Stimulated activated naive B cell treated with anti-CD40 and anti-IgM and Interleukin-4, amounts not matched to agents 10 μg/mL and 1 μg/mL and 100 μg/mL, for 72 hours (primary cell): ENCODE results near the gene STK11.
A peak's percentile ranks its signal among the peaks of the same experiment; 100 is the strongest.
"Not testable (repeated sequence)": the region's sequence is repeated elsewhere in the genome, so short reads cannot be mapped to it uniquely, and the experiment has no call there.

ENCODE experiments used
- ATAC-seq, 2 donors: fragments of 150-1000 bp; cut with Tn5 transposase; replicated peaks; 2 replicates each; pipeline ENCODE4 v1.10.0; 2021; ENCODE audit warnings: moderate library complexity in 1 of 2
- DNase-seq: peaks from one replicate; pipeline ENCODE4 v3.0.0; 2021
- H3K27ac Mint-ChIP-seq: one replicate; pipeline ENCODE4 v1.8.0; 2022; ENCODE audit warnings: mild to moderate bottlenecking, mixed read lengths
- H3K27me3 Mint-ChIP-seq, 2 donors: one replicate each; pipeline ENCODE4 v1.8.0; 2022; ENCODE audit warnings: mixed read lengths in 2 of 2
- H3K36me3 Mint-ChIP-seq, 2 donors: one replicate each; pipeline ENCODE4 v1.8.0; 2022; ENCODE audit warnings: mixed read lengths in 2 of 2, mild to moderate bottlenecking in 1 of 2
- H3K4me1 Mint-ChIP-seq, 2 donors: one replicate each; pipeline ENCODE4 v1.8.0; 2022; ENCODE audit warnings: mixed read lengths in 2 of 2, mild to moderate bottlenecking in 1 of 2
- H3K4me3 Mint-ChIP-seq, 2 donors: one replicate each; pipeline ENCODE4 v1.8.0; 2022; ENCODE audit warnings: mild to moderate bottlenecking in 2 of 2, mixed read lengths in 2 of 2, moderate library complexity in 1 of 2
- H3K9me3 Mint-ChIP-seq, 2 donors: one replicate each; pipeline ENCODE4 v1.8.0; 2022; ENCODE audit warnings: mixed read lengths in 2 of 2, mild to moderate bottlenecking in 1 of 2

The STK11 gene

GRCh38 chr19:1173845-1174809 lies 31.5 kb upstream of the STK11 start, which contains the start of gene SBNO2:
Gene SBNO2 (minus strand): TSS chr19:1174268. CDS start chr19:1154276, 19,992 bp downstream.
- ATAC-seq: peak; percentile 83 to 92
- Mint-ChIP-seq H3K36me3 (peaks cover 0 to 17% of the 10 kb centered on the region in 2 donors), H3K27ac (peak within 1 kb of the TSS; percentile 98), H3K4me1 (peaks cover 32 to 62% of the 10 kb centered on the region in 2 donors), H3K27me3 (no peaks in the 10 kb centered on the region), H3K4me3 (peak within 1 kb of the TSS; percentile 92 to 95), H3K9me3 (no peaks in the 10 kb centered on the region)
- DNase-seq: peak; percentile 89

DNA sequence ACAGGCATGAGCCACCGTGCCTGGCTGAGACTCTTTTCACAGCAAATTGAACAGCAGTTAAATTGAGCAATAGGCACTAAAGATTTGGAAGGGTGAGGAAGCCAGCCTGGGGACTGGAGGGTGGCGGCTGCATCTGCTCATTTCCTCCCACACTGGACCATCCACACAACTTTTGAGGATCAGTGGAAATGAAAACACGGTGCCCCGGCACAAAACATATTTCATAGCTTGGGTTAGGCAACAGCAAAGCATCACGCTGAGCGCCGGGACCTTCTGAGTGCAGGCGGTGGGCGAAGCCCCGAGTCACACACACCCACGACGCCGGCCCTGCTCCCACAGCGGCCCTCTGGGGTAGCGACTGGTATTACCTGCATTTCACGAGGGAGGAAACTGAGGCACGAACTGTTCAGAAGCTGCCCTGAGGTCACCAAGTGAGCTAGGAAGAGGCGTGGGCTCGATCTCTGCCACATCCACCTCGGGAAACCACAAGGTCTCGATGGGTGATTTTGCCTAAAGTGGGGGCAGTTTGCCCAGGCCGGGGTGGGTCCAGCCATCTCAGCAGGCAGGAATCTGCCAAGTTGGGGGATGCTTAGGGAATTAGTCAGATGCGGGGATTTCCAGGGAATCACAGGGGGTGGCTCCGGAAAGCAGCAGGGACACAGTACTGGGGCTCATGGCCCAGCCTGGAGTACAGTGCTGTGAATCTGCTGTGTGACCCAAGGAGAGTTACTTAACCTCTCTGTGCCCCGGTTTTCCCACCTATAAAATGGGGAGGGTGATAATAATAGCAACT lies 28.1 kb upstream of the STK11 start:
- H3K36me3 Mint-ChIP-seq: no peaks in the 10 kb centered on the region
- H3K27me3 Mint-ChIP-seq: no peaks in the 10 kb centered on the region
- no peak for ATAC-seq
- H3K4me3 Mint-ChIP-seq: no peak overlapping the region
- H3K27ac Mint-ChIP-seq: no peak overlapping the region
- DNase-seq: no peak
- H3K4me1 Mint-ChIP-seq: peaks cover 25 to 60% of the 10 kb centered on the region in 2 donors
- H3K9me3 Mint-ChIP-seq: no peaks in the 10 kb centered on the region

- no peak for DNase-seq
- H3K4me1 Mint-ChIP-seq: peaks cover 18 to 34% of the 10 kb centered on the region in 2 donors
- no peak overlapping the region for H3K27ac Mint-ChIP-seq
These were observed 24.0 kb upstream of the STK11 start for GRCh38 chr19:1181606-1182005.

GRCh38 chr19:1182068-1182467 lies 23.5 kb upstream of the STK11 start:
- Mint-ChIP-seq H3K4me3 (peak overlapping the region in 1 of 2 donors; percentile 33), H3K9me3 (no peaks in the 10 kb centered on the region), H3K4me1 (peaks cover 18 to 34% of the 10 kb centered on the region in 2 donors), H3K36me3 (no peaks in the 10 kb centered on the region), H3K27ac (no peak overlapping the region), H3K27me3 (no peaks in the 10 kb centered on the region)
- DNase-seq (no peak), ATAC-seq (no peak)

More at GRCh38 chr19:1181606-1182005, 24.0 kb upstream of the STK11 start:
- Mint-ChIP-seq H3K36me3 (no peaks in the 10 kb centered on the region), H3K4me3 (peak overlapping the region in 1 of 2 donors; percentile 11), H3K9me3 (no peaks in the 10 kb centered on the region), H3K27me3 (no peaks in the 10 kb centered on the region)
- ATAC-seq: no peak

DNA sequence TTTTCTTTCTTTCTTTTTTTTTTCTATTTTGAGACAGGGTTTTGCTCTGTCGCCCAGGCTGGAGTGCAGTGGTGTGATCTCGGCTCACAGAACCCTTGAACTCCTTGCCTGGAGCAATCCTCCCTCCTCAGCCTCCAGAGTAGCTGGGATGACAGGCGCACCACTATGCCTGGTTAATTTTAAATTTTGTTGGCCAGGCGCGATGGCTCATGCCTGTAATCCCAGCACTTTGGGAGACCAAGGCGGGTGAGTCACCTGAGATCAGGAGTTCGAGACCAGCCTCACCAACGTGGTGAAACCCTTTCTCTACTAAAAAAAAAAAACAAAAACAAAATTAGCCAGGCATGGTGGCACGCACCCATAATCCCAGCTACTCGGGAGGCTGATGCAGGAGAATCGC lies 22.9 kb upstream of the STK11 start:
- ATAC-seq: no peak
- Mint-ChIP-seq H3K4me3 (no peak overlapping the region), H3K9me3 (no peaks in the 10 kb centered on the region)

GRCh38 chr19:1183543-1184172 lies 21.9 kb upstream of the STK11 start:
- H3K36me3 Mint-ChIP-seq: no peaks in the 10 kb centered on the region
- ATAC-seq (peak; percentile 28 to 53), DNase-seq (no peak)
- H3K27me3 Mint-ChIP-seq: no peaks in the 10 kb centered on the region
- H3K4me3 Mint-ChIP-seq: no peak overlapping the region
- H3K4me1 Mint-ChIP-seq: peaks cover 16 to 27% of the 10 kb centered on the region in 2 donors
- no peak overlapping the region for H3K27ac Mint-ChIP-seq
- H3K9me3 Mint-ChIP-seq: no peaks in the 10 kb centered on the region

More for the DNA sequence above, 22.9 kb upstream of the STK11 start:
- H3K4me1 Mint-ChIP-seq: peaks cover 16 to 29% of the 10 kb centered on the region in 2 donors
- H3K36me3 Mint-ChIP-seq: no peaks in the 10 kb centered on the region
- H3K27me3 Mint-ChIP-seq: no peaks in the 10 kb centered on the region
- no peak overlapping the region for H3K27ac Mint-ChIP-seq
- no peak for DNase-seq

GRCh38 chr19:1189419-1189818 lies 16.2 kb upstream of the STK11 start:
- H3K27ac Mint-ChIP-seq: no peak overlapping the region
- no peaks in the 10 kb centered on the region for H3K36me3 Mint-ChIP-seq
- H3K4me3 Mint-ChIP-seq: no peak overlapping the region
- DNase-seq: no peak
- no peaks in the 10 kb centered on the region for H3K27me3 Mint-ChIP-seq
- no peaks in the 10 kb centered on the region for H3K9me3 Mint-ChIP-seq
- ATAC-seq: peak in 1 of 2 donors; percentile 37
- peaks cover 0 to 2% of the 10 kb centered on the region in 2 donors for H3K4me1 Mint-ChIP-seq

DNA sequence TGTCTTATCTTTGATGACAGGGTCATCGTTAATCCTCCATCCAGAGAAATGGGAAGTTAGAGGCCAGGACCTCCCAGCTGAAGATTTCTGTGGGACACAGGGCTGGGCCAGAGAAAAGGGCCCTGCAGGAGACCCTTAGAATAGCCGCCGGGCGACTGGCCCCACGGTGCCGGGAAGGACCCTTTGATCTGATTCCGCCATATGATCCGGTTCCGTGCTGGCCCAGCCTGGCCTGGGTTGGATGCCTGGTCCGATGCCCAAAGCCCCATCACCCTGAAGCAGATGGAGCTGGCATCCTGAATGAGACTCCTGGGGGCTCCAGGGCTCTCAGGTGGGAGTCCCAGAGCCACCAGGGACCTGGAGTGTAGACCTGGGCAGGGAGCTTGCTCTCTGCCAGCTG lies 6.0 kb upstream of the STK11 start:
- H3K27ac Mint-ChIP-seq: no peak overlapping the region
- H3K4me3 Mint-ChIP-seq: no peak overlapping the region
- DNase-seq (no peak), ATAC-seq (no peak)
- peaks cover 7 to 10% of the 10 kb centered on the region in 2 donors for H3K4me1 Mint-ChIP-seq
- H3K27me3 Mint-ChIP-seq: no peaks in the 10 kb centered on the region
- no peaks in the 10 kb centered on the region for H3K9me3 Mint-ChIP-seq
- H3K36me3 Mint-ChIP-seq: no peaks in the 10 kb centered on the region

- H3K4me3 Mint-ChIP-seq, H3K27ac Mint-ChIP-seq, ATAC-seq, H3K4me1 Mint-ChIP-seq, H3K27me3 Mint-ChIP-seq, H3K9me3 Mint-ChIP-seq, H3K36me3 Mint-ChIP-seq, DNase-seq: not testable (repeated sequence)
These were observed 5.0 kb upstream of the STK11 start for GRCh38 chr19:1200614-1201013.

DNA sequence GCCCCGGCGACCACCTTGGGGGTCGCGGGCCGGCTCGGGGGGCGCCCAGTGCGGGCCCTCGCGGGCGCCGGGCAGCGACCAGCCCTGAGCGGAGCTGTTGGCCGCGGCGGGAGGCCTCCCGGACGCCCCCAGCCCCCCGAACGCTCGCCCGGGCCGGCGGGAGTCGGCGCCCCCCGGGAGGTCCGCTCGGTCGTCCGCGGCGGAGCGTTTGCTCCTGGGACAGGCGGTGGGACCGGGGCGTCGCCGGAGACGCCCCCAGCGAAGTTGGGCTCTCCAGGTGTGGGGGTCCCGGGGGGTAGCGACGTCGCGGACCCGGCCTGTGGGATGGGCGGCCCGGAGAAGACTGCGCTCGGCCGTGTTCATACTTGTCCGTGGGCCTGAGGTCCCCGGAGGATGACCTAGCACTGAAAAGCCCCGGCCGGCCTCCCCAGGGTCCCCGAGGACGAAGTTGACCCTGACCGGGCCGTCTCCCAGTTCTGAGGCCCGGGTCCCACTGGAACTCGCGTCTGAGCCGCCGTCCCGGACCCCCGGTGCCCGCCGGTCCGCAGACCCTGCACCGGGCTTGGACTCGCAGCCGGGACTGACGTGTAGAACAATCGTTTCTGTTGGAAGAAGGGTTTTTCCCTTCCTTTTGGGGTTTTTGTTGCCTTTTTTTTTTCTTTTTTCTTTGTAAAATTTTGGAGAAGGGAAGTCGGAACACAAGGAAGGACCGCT lies 729 bp downstream of the STK11 start:
- Mint-ChIP-seq H3K36me3 (peaks cover 13 to 25% of the 10 kb centered on the region in 2 donors), H3K27me3 (no peaks in the 10 kb centered on the region), H3K4me1 (peaks cover 23 to 40% of the 10 kb centered on the region in 2 donors), H3K27ac (peak overlapping the region; percentile 95), H3K4me3 (peak overlapping the region; percentile 93 to 96), H3K9me3 (no peaks in the 10 kb centered on the region)
- no peak for DNase-seq
- ATAC-seq: no peak

DNA sequence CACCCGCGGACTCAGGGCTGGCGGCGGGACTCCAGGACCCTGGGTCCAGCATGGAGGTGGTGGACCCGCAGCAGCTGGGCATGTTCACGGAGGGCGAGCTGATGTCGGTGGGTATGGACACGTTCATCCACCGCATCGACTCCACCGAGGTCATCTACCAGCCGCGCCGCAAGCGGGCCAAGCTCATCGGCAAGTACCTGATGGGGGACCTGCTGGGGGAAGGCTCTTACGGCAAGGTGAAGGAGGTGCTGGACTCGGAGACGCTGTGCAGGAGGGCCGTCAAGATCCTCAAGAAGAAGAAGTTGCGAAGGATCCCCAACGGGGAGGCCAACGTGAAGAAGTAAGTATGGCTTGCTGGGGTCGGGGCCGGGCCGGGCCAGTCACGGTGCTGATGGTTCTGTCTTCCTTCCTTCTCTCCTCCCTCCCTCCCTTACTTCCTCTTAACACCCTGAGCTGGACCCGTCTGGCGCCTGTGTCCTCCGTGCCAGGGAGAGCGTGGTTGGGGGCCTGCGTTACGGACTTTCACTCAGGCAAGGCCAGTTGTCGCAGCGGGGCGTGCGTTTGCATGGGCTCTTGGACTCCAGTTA lies 1.4 kb downstream of the STK11 start:
- Mint-ChIP-seq H3K27ac (peak overlapping the region; percentile 95), H3K9me3 (no peaks in the 10 kb centered on the region), H3K27me3 (no peaks in the 10 kb centered on the region), H3K4me1 (peaks cover 26 to 47% of the 10 kb centered on the region in 2 donors), H3K36me3 (peaks cover 17 to 29% of the 10 kb centered on the region in 2 donors), H3K4me3 (peak overlapping the region; percentile 93 to 96)
- peak in 1 of 2 donors; percentile 2 for ATAC-seq
- no peak for DNase-seq

DNA sequence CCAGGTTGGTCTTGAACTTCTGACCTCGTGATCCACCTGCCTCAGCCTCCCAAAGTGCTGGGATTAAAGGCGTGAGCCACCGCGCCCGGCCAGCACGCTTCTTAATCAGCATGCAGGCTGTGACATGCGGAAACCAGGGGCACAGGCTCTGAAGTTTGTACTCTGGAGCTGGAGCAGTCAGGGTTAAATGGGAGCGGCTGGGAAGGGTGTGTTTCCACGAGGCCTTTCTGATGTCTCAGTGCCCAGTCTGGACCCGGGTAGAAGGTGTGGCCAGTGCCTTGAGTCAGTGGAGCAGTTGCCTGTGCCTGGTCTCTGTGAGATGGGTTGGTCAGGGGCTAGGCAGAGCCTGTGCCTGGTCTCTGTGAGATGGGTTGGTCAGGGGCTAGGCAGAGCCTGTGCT lies 3.3 kb downstream of the STK11 start:
- not testable (repeated sequence) for H3K27ac Mint-ChIP-seq
- peaks cover 27 to 45% of the 10 kb centered on the region in 2 donors for H3K4me1 Mint-ChIP-seq

DNA sequence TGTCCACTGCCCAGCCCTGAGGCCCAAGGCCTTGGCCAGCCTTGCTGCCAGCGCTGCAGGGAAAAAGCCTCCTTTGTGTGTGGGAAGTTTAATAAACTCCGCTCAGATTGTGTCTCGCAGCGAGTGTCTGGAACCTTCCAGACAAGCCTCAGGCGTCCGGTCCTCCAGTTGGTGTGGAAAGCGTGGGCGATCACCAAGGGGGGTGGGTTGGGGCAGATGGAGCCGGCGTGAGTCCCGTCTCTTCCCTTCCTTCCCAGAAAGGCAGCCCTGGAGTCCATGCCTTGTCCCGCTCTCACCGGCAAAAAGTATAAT lies 4.6 kb downstream of the STK11 start:
- H3K27me3 Mint-ChIP-seq: no peaks in the 10 kb centered on the region
- H3K9me3 Mint-ChIP-seq: no peaks in the 10 kb centered on the region
- peaks cover 34 to 53% of the 10 kb centered on the region in 2 donors for H3K4me1 Mint-ChIP-seq
- peaks cover 26 to 40% of the 10 kb centered on the region in 2 donors for H3K36me3 Mint-ChIP-seq
- ATAC-seq: no peak
- DNase-seq: no peak
- no peak overlapping the region for H3K27ac Mint-ChIP-seq
- H3K4me3 Mint-ChIP-seq: peak overlapping the region in 1 of 2 donors; percentile 16

More for the DNA sequence above, 3.3 kb downstream of the STK11 start:
- H3K4me3 Mint-ChIP-seq, DNase-seq, H3K9me3 Mint-ChIP-seq, H3K27me3 Mint-ChIP-seq, ATAC-seq: not testable (repeated sequence)
- H3K36me3 Mint-ChIP-seq: peaks cover 23 to 35% of the 10 kb centered on the region in 2 donors
